Stimulated activated CD8-positive, alpha-beta memory T cell treated with anti-CD3 and anti-CD28 coated beads, Interleukin-4, amount 100 ng/mL, for 24 hours (primary cell): ENCODE results near the gene HDAC11.
"Not testable (repeated sequence)": the region's sequence is repeated elsewhere in the genome, so short reads cannot be mapped to it uniquely, and the experiment has no call there.

Experiments
- DNase-seq: peaks from one replicate; pipeline ENCODE4 v3.0.0-alpha.2; 2020; ENCODE audit warnings: low read depth

Gene HDAC11

GRCh38 chr3:13493867-13494441 is 13.8 kb downstream of the HDAC11 start:
- DNase-seq: no peak

GRCh38 chr3:13494463-13495350 is 14.6 kb downstream of the HDAC11 start:
- DNase-seq: no peak

DNA sequence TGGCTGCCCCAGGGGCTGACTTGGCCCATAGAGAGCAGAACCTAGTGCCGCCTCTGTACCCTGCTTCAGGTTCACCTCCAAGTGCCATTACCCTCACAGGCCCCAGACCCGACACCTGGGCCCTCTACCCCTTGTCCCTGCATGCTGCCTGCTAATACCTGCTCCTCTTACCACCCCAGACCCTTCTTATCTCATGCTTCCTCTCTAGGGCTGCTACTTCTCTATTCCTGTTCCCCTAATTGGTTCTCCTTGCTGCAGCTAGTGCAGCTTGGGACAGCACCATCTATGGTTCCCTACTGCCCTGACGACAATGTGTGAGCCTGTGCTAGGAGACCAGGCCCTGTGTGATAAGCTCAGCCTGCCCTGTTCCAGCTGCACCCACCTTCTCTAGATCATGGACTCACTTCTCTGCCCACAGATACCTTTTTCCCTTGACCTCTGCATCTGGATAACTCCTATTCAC is 15.3 kb downstream of the HDAC11 start:
- DNase-seq: no peak

DNA sequence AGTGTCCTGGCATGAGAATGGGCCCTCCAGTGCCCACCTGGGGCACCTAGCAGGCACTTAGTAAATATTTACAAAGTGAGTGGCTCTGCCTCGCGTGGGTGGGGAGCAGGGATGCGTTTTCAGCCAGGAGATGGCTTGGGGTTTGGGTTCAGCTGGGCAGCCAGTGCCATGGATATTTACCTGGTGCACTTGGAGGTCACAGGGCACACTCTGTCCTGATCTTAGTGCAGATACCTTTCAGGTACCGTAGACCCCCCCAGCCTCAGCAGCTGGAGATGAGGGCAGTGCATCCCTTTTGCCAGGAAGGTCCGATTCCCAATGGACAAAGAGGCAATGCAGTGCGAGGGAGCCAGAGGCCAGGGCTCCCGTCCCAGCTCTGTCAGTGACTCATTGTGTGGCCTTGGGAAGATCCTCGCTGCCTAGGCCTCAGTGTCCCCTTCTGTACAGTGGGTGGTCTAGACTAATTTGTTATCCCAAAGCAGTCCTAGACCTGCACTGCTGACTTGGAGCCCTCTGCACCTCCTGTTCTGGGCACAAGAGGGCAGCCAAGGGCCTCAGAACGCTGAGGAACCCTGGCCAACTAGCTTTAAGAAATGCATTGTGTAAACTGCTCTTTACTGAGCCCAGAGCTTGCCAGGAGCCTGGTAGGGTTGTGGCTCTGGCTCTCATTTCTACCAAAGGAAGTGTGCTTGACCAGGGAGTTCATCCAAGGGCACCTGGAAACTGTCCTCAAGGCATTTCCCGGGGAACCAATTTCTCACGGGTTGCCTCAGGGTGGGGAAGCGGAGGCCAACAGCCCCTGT is 16.0 kb downstream of the HDAC11 start:
- DNase-seq: peak; percentile 53

DNA sequence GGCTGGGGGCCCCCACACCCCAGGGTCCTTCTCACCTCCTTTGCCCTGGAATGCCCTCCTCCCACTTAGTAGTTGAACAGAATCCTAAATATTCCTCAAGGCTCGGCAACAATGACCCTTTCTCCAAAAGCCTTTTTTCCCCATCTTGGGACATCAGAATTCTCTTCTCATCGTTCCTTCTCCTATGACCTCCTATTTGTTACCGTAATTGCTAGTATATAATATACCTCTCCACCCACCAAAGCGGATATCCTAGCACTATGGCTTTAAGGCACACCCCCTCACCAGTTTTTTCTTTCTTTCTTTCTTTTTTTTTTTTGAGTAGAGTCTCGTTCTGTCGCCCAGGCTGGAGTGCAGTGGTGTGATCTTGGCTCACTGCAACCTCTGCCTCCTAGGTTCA is 16.8 kb downstream of the HDAC11 start:
- no peak for DNase-seq

GRCh38 chr3:13497386-13497785 is 17.3 kb downstream of the HDAC11 start:
- DNase-seq: no peak

- no peak for DNase-seq
Measured at GRCh38 chr3:13498354-13499060, 18.4 kb downstream of the HDAC11 start.

DNA sequence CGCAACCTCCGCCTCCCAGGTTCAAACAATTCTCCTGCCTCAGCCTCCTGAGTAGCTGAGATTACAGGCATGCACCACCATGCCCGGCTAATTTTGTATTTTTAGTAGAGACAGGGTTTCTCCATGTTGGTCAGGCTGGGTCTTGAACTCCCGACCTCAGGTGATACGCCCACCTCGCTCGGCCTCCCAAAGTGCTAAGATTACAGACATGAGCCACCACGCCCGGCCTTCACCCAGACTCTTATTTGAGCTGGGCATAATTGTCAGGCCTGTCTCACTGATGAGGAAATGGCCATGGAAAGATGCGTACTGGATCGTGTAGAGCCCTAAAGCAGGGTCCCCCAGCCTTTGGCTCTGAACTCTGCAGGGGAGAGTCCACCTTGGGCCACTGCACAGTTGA is 19.1 kb downstream of the HDAC11 start:
- not testable (repeated sequence) for DNase-seq

- DNase-seq: no peak
Measured at GRCh38 chr3:13500133-13500885, 20.2 kb downstream of the HDAC11 start.

DNA sequence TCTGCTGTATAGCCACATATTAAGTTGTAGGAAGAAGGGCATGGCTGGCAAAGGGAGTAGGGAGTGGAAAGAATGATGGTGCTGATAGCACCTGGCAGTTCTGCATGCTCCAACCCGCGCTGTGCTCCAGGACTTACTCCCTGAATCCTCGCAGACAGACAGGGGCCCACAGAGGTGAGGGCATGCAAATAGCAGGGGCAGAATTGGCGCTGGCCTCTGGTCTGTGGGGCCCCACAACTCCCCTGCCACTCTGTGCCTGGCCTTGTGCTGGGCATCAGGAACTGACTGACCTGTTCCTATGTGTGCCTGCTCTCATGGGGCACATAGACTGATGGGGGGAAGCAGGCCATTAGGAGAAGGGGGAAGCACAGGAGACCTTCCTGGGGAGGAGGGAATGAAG is 20.9 kb downstream of the HDAC11 start:
- DNase-seq: no peak

GRCh38 chr3:13501521-13501920 is 21.4 kb downstream of the HDAC11 start:
- no peak for DNase-seq

GRCh38 chr3:13501958-13502790 is 22.1 kb downstream of the HDAC11 start:
- no peak for DNase-seq

DNA sequence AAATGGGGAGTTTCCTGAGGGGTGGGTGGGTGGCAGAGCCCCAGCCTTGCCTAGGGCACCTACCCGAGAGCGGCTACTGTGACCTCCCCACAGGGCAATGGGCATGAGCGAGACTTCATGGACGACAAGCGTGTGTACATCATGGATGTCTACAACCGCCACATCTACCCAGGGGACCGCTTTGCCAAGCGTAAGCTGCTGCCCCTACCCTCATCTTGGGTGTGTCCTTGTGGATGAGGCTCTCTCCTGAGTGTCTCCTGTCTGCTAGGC is 22.6 kb downstream of the HDAC11 start:
- no peak for DNase-seq

DNA sequence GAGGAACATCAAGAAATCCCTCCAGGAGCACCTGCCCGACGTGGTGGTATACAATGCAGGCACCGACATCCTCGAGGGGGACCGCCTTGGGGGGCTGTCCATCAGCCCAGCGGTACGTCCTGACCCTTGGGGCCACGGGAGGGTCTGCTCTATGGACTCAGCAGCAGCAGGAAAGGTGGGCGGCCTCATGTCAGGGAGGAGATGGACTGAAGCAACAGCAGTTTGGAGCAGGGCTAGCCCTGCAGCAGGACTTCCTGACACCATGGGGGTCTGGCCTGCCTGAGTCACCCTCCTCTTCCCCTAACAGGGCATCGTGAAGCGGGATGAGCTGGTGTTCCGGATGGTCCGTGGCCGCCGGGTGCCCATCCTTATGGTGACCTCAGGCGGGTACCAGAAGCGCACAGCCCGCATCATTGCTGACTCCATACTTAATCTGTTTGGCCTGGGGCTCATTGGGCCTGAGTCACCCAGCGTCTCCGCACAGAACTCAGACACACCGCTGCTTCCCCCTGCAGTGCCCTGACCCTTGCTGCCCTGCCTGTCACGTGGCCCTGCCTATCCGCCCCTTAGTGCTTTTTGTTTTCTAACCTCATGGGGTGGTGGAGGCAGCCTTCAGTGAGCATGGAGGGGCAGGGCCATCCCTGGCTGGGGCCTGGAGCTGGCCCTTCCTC is 24.2 kb downstream of the HDAC11 start:
- DNase-seq: no peak

- no peak for DNase-seq
Measured at GRCh38 chr3:13505147-13506130, 25.3 kb downstream of the HDAC11 start.

GRCh38 chr3:13506239-13506638 is 26.1 kb downstream of the HDAC11 start:
- DNase-seq: no peak

- no peak for DNase-seq
Measured at GRCh38 chr3:13506680-13507079, 26.6 kb downstream of the HDAC11 start.

DNA sequence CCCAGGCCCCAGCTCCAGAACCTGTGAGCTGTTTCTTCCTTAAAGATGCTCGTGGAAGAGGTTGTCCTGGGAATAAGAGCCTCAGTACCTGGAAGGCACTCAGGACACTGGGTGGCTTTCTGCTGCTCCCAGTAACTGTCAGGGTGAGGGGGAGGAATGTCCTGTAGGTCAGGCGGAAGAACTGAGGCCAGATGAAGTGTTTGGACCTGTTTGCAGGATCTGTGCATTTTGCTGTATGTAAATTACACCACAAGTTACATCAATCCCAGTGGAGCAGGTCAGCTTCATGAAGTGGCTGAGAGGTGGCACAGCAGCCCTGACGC is 27.1 kb downstream of the HDAC11 start:
- DNase-seq: no peak
